B cell (primary cell): Measurements from ENCODE around the gene YY1.
"Not testable (repeated sequence)": the region's sequence is repeated elsewhere in the genome, so short reads cannot be mapped to it uniquely, and the experiment has no call there.

Source experiments
- CTCF ChIP-seq: fragments of 200-600 bp; IDR thresholded peaks from one replicate; pipeline ENCODE4 v1.8.0; 2022; ENCODE audit warnings: antibody characterized with exemption, mild to moderate bottlenecking
- EZH2 ChIP-seq: IDR thresholded peaks from 2 replicates; pipeline ENCODE4 v1.6.1; 2012; ENCODE audit warnings: borderline replicate concordance, low read depth, mild to moderate bottlenecking, moderate library complexity, low read length; ENCODE audit not compliant: insufficient read depth, poor library complexity, severe bottlenecking

- TF ChIP-seq CTCF, EZH2: not testable (repeated sequence)
Observed at GRCh38 chr14:100296729-100297128, 57.8 kb downstream of the YY1 start.
